Uterus (tissue), 4 donors: Measurements from ENCODE around the gene PTPRM. TPM values are rescaled to one million over a fixed set of nuclear protein-coding genes. Genes with fewer than 3 reads are reported as not detected.

Source experiments
- DNase-seq, 2 donors: peaks; one replicate each; pipeline ENCODE4 v3.0.0-alpha.2; 2019 to 2020
- H3K27ac ChIP-seq, 2 donors: fragments of 200-600 bp; sonication (generic); 1 replicate in 1 of 2; 2 replicates in 1 of 2; pipeline ENCODE4 v1.5.1; 2016 to 2018
- H3K27me3 ChIP-seq, 2 donors: fragments of 200-600 bp; sonication (generic); one replicate each; pipeline ENCODE4 v1.5.1; 2018 to 2019; ENCODE audit warnings: control low read depth in 1 of 2
- H3K36me3 ChIP-seq, 2 donors: fragments of 200-600 bp; sonication (generic); one replicate each; pipeline ENCODE4 v1.5.1; 2019; ENCODE audit warnings: control low read depth in 1 of 2
- H3K4me1 ChIP-seq, 2 donors: fragments of 200-600 bp; sonication (generic); one replicate each; pipeline ENCODE4 v1.5.1; 2018 to 2019; ENCODE audit warnings: control low read depth in 1 of 2
- H3K4me3 ChIP-seq, 2 donors: fragments of 200-600 bp; sonication (generic); 1 replicate in 1 of 2; 2 replicates in 1 of 2; pipeline ENCODE4 v1.5.1; 2018 to 2019; ENCODE audit warnings: mild to moderate bottlenecking in 1 of 2
- H3K9me3 ChIP-seq, 2 donors: fragments of 200-600 bp; sonication (generic); one replicate each; pipeline ENCODE4 v1.5.1; 2019; ENCODE audit warnings: control low read depth in 1 of 2
- POLR2A ChIP-seq, 2 donors: fragments of 450-650 bp; IDR thresholded peaks; one replicate each; pipeline ENCODE4 v1.6.1; 2016; ENCODE audit warnings: antibody characterized with exemption in 2 of 2, mild to moderate bottlenecking in 1 of 2, moderate library complexity in 1 of 2
- intact Hi-C: fragments of 100-400 bp; cut with DNase I; formaldehyde crosslinking; loops from one replicate; pipeline ENCODE4 v1.15.1; 2023; ENCODE audit warnings: low total_unique reads
- total RNA-seq, 4 donors: library from RNA; depleted of rRNA in 3 of 4; stranded (reverse); fragments of >200 nt in 3 of 4; gene quantifications; one replicate each; pipeline versions ENCODE4 v1.1.0 to v1.2.4, GENCODE V29; 2014 to 2023
- TF ChIP-seq, protein P1 (sequence below), 4 experiments: fragments of 200-600 bp in 2 of 4; fragments of 450-650 bp in 2 of 4; sonication (generic) in 2 of 4; IDR thresholded peaks; one replicate each; pipeline ENCODE4 v1.5.1; 2016 to 2019; ENCODE audit warnings: antibody characterized with exemption in 4 of 4, mild to moderate bottlenecking in 2 of 4, moderate library complexity in 1 of 4
- donor health status: DM: yes; HTN: yes; CAD: no.

PTPRM gene
- total RNA-seq, 4 donors from 2014 or later = 62.0 to 127 (median 85.7) TPM

DNA sequence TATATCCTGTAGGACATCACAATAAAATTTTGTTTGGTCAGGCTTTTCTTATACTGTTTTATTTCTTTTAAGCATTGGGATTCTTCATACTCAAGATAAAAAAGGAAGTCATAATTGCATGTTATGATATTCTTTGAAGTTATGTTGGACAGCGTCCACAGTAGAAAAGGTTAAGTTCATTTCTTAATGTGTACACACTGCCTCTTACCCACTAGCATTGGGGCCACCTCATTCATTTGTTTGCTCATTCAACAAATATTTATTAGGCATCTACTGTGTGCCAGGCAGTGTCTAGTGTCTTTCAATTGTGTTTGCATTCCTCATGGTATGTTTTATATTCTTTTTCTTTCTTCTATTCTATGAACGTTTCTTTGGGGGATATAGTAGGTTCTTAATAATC is 70.2 kb downstream of the PTPRM start:
- no peak overlapping the region for H3K4me3 ChIP-seq
- intact Hi-C loops = no loop called here

DNA sequence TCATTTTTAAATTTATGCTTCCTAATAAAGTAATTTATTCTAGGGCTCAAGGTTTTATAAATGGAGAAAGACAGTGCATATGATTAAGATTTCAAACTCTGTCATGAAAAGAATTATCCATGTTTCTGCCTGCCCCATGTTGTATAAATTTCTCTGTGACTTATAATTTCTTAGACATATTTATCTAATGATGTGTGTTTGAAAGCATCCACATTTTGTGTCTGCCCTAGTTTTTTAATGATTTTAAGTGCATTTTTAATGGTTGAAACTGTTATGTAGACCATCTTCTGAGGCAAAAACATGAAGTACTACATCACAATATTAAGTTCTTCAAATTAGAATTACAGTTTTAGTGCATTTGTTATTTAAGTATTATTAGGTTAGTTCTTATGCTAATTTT is 71.2 kb downstream of the PTPRM start:
- Histone ChIP-seq H3K27ac (no peak overlapping the region), H3K9me3 (no peaks in the 10 kb centered on the region), H3K36me3 (no peaks in the 10 kb centered on the region), H3K27me3 (no peaks in the 10 kb centered on the region), H3K4me3 (no peak overlapping the region), H3K4me1 (no peaks in the 10 kb centered on the region)
- no peak for DNase-seq
- intact Hi-C loops = no loop called here
- no peak for TF ChIP-seq POLR2A (IDR thresholded peaks at IDR 0.05)
- TF ChIP-seq, protein P1, sequence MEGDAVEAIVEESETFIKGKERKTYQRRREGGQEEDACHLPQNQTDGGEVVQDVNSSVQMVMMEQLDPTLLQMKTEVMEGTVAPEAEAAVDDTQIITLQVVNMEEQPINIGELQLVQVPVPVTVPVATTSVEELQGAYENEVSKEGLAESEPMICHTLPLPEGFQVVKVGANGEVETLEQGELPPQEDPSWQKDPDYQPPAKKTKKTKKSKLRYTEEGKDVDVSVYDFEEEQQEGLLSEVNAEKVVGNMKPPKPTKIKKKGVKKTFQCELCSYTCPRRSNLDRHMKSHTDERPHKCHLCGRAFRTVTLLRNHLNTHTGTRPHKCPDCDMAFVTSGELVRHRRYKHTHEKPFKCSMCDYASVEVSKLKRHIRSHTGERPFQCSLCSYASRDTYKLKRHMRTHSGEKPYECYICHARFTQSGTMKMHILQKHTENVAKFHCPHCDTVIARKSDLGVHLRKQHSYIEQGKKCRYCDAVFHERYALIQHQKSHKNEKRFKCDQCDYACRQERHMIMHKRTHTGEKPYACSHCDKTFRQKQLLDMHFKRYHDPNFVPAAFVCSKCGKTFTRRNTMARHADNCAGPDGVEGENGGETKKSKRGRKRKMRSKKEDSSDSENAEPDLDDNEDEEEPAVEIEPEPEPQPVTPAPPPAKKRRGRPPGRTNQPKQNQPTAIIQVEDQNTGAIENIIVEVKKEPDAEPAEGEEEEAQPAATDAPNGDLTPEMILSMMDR (IDR thresholded peaks at IDR 0.05) = no peak

More for the DNA sequence above, 70.2 kb downstream of the PTPRM start:
- TF ChIP-seq, protein P1 (IDR thresholded peaks at IDR 0.05) = no peak
- TF ChIP-seq POLR2A (IDR thresholded peaks at IDR 0.05) = no peak
- no peaks in the 10 kb centered on the region for H3K36me3 ChIP-seq
- no peak for DNase-seq
- no peaks in the 10 kb centered on the region for H3K4me1 ChIP-seq
- no peak overlapping the region for H3K27ac ChIP-seq
- no peaks in the 10 kb centered on the region for H3K9me3 ChIP-seq
- no peaks in the 10 kb centered on the region for H3K27me3 ChIP-seq

DNA sequence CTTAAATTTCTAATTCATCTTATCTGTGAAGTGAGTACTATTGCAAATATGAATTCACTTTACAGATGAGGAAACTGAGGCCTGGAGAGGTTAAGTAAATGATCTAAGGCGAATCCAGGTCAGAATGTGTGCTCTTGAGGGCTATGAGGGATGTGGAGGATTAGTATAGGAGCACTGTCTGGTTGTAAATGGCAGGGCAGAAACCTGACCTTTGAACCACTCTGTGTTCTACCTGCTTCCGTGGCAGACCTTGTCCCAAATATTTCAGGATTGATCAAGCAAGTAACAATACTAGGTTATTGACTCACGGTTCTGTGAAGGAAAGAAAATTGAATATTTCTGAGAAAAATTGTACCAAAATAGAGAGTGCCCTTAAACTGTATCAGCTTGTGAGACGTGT is 74.7 kb downstream of the PTPRM start:
- H3K9me3 ChIP-seq = no peaks in the 10 kb centered on the region
- TF ChIP-seq POLR2A (IDR thresholded peaks at IDR 0.05) = no peak
- TF ChIP-seq, protein P1 (IDR thresholded peaks at IDR 0.05) = no peak
- H3K4me3 ChIP-seq = no peak overlapping the region
- H3K36me3 ChIP-seq = no peaks in the 10 kb centered on the region
- H3K27ac ChIP-seq = no peak overlapping the region
- no peaks in the 10 kb centered on the region for H3K4me1 ChIP-seq
- no peak for DNase-seq
- intact Hi-C loops = no loop called here
- no peaks in the 10 kb centered on the region for H3K27me3 ChIP-seq

DNA sequence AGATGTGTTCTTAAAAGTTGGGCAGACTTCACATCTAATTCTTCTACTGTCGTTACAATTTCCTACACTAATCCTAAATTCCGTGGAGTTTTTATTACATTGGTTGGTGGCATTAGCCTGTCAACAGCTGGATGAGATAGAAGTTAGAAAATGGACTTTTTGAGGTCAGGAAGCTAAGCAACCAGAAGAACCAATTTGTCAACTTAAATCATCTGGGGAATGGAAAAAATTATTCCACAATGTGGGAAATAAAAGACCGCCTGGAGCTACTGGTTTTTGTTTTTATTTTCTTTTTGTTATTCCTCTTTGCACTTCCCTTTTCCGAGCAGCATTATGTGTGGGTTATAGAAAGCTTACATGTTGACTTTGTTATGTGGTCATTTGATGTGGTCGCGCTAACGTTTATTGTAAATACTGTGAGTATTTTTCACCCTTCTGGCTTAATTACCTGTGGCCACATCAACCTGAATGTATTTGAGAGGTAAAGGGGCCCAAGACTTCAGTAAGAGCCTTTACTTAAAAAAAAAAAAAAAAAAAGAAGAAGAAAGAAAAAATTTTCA is 75.3 kb downstream of the PTPRM start:
- H3K36me3 ChIP-seq = no peaks in the 10 kb centered on the region
- intact Hi-C loops = no loop called here
- TF ChIP-seq, protein P1 (IDR thresholded peaks at IDR 0.05) = no peak
- no peak for TF ChIP-seq POLR2A (IDR thresholded peaks at IDR 0.05)
- DNase-seq = no peak
- no peaks in the 10 kb centered on the region for H3K27me3 ChIP-seq
- H3K27ac ChIP-seq = no peak overlapping the region
- H3K9me3 ChIP-seq = no peaks in the 10 kb centered on the region
- no peak overlapping the region for H3K4me3 ChIP-seq
- no peaks in the 10 kb centered on the region for H3K4me1 ChIP-seq

DNA sequence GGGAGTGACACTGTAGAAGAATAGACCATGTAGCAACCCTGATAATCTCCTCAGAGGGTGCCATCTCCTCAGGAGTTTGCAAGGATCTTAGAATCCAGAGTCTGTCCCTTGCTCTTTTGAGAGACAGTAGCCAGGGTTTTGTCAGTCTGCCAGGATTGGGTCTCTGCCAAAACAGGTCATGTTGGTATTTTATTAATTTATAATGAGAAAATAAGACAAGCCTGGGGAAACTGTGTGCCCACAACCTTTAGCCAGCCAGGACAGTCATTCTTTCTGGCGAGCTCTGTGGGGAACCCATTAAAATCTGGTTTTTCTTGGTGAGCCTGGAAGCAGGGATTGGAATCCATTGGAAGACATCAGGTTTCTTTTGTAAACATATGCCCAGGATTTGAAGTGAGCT is 78.6 kb downstream of the PTPRM start:
- no peak overlapping the region for H3K27ac ChIP-seq
- TF ChIP-seq, protein P1 (IDR thresholded peaks at IDR 0.05) = no peak
- no peak for TF ChIP-seq POLR2A (IDR thresholded peaks at IDR 0.05)

More for the DNA sequence above, 78.6 kb downstream of the PTPRM start:
- no peak for DNase-seq
- Histone ChIP-seq H3K9me3 (no peaks in the 10 kb centered on the region), H3K36me3 (no peaks in the 10 kb centered on the region), H3K4me1 (no peaks in the 10 kb centered on the region), H3K27me3 (no peaks in the 10 kb centered on the region), H3K4me3 (no peak overlapping the region)
- intact Hi-C loops = no loop called here
